GDM1 (cell line): ENCODE results near the gene VWA3A.
"Not testable (repeated sequence)": the region's sequence is repeated elsewhere in the genome, so short reads cannot be mapped to it uniquely, and the experiment has no call there.

Source experiments
- DNase-seq: peaks from one replicate; lab custom pipeline; 2025; lab: John Stamatoyannopoulos, UW

Gene VWA3A

GRCh38 chr16:22086440-22086839 lies 5.9 kb upstream of the VWA3A start:
- DNase-seq = no peak

- no peak for DNase-seq
Observed at GRCh38 chr16:22088642-22089041, 3.7 kb upstream of the VWA3A start.

- DNase-seq = no peak
Observed at GRCh38 chr16:22089910-22090309, 2.4 kb upstream of the VWA3A start.

GRCh38 chr16:22091721-22092120 lies 620 bp upstream of the VWA3A start:
- no peak for DNase-seq

- no peak for DNase-seq
Observed at GRCh38 chr16:22093331-22093730, 990 bp downstream of the VWA3A start.

- DNase-seq = no peak
Observed at GRCh38 chr16:22093996-22094395, 1.7 kb downstream of the VWA3A start.

- DNase-seq = no peak
Observed at GRCh38 chr16:22098405-22099255, 6.3 kb downstream of the VWA3A start.

GRCh38 chr16:22099256-22099975 lies 7.1 kb downstream of the VWA3A start:
- no peak for DNase-seq

GRCh38 chr16:22103441-22103840 lies 11.1 kb downstream of the VWA3A start:
- DNase-seq = no peak

- no peak for DNase-seq
Observed at GRCh38 chr16:22109258-22109898, 17.0 kb downstream of the VWA3A start.

- not testable (repeated sequence) for DNase-seq
Observed at GRCh38 chr16:22111629-22112028, 19.3 kb downstream of the VWA3A start.

- DNase-seq = no peak
Observed at GRCh38 chr16:22116095-22116700, 23.9 kb downstream of the VWA3A start.

- no peak for DNase-seq
Observed at GRCh38 chr16:22117609-22118008, 25.3 kb downstream of the VWA3A start.

- no peak for DNase-seq
Observed at GRCh38 chr16:22120440-22120839, 28.1 kb downstream of the VWA3A start.

GRCh38 chr16:22122239-22122638 lies 29.9 kb downstream of the VWA3A start:
- no peak for DNase-seq

- DNase-seq = no peak
Observed at GRCh38 chr16:22123146-22123545, 30.8 kb downstream of the VWA3A start.

- DNase-seq = no peak
Observed at GRCh38 chr16:22123759-22124490, 31.6 kb downstream of the VWA3A start.

- no peak for DNase-seq
Observed at GRCh38 chr16:22124583-22125284, 32.4 kb downstream of the VWA3A start.

GRCh38 chr16:22126037-22126558 lies 33.8 kb downstream of the VWA3A start:
- no peak for DNase-seq

- DNase-seq = not testable (repeated sequence)
Observed at GRCh38 chr16:22128537-22128936, 36.2 kb downstream of the VWA3A start.

GRCh38 chr16:22130528-22130927 lies 38.2 kb downstream of the VWA3A start:
- DNase-seq = no peak
